Activated CD4-positive, alpha-beta T cell treated with anti-CD3 and anti-CD28 coated beads for 36 hours (primary cell): ENCODE results near the gene NR2E1. TPM values are rescaled to one million over a fixed set of nuclear protein-coding genes. Genes with fewer than 3 reads are reported as not detected.

Experiments
- ATAC-seq: fragments of 200-7000 bp; cut with Tn5 transposase; one replicate; pipeline ENCODE4 v1.10.0; 2021; ENCODE audit warnings: mild to moderate bottlenecking, moderate library complexity
- CTCF ChIA-PET: fragments of 350-600 bp; sonication (Branson Sonifier 250); formaldehyde crosslinking; loops from one replicate; lab custom pipeline; 2021; ENCODE audit warnings: antibody characterized with exemption; lab: Charles Lee
- POLR2A ChIA-PET: fragments of 350-600 bp; sonication (Branson Sonifier 250); formaldehyde crosslinking; loops from one replicate; lab custom pipeline; 2021; ENCODE audit warnings: antibody characterized with exemption, inconsistent platforms; lab: Charles Lee
- DNase-seq: peaks from one replicate; pipeline ENCODE4 v3.0.0-alpha.2; 2020
- H3K27ac Mint-ChIP-seq: one replicate; pipeline ENCODE4 v1.8.0; 2021; ENCODE audit warnings: mixed read lengths
- H3K27me3 Mint-ChIP-seq: one replicate; pipeline ENCODE4 v1.8.0; 2021; ENCODE audit warnings: mixed read lengths
- H3K36me3 Mint-ChIP-seq: one replicate; pipeline ENCODE4 v1.8.0; 2021; ENCODE audit warnings: low read depth, mixed read lengths
- H3K4me1 Mint-ChIP-seq: one replicate; pipeline ENCODE4 v1.8.0; 2021; ENCODE audit warnings: mixed read lengths
- H3K4me3 Mint-ChIP-seq: one replicate; pipeline ENCODE4 v1.8.0; 2021; ENCODE audit warnings: mild to moderate bottlenecking, moderate library complexity, mixed read lengths
- H3K9me3 Mint-ChIP-seq: one replicate; pipeline ENCODE4 v1.8.0; 2021; ENCODE audit warnings: low read depth, mixed read lengths
- intact Hi-C, 2 experiments: fragments of 100-400 bp; cut with DNase I in 1 of 2; cut with micrococcal nuclease in 1 of 2; formaldehyde crosslinking; loops; one replicate each; pipeline versions ENCODE4 v1.14.2 to v1.15.1; 2022 to 2024; cut with DNase I, micrococcal nuclease
- total RNA-seq, 2 experiments: library from RNA; stranded (reverse); gene quantifications; one replicate each; pipeline ENCODE4 v1.2.3, GENCODE V29; 2021

NR2E1 gene
- total RNA-seq, 2 experiments from 2014 or later, result not detected

DNA sequence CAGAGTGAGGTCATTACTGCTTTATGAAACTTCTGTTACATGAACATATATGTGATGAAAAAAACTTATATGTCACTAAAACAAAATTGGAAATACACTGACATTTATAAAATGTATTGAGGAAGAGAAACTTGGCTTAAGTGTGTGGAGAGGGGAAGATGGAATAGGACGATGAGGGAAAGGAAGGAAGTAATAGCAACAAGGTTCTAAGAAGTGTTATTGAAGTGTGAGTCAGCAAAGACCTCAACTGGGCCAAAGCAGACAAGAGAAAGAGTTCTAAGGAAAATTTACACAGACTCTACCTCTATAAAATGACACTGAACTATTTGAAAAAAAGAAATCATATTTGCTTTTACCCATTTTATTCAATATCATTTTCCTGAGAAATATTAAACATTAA, 56.7 kb downstream of the NR2E1 start:
- Mint-ChIP-seq H3K27ac (no peak overlapping the region), H3K4me1 (peaks cover 14% of the 10 kb centered on the region), H3K27me3 (no peaks in the 10 kb centered on the region), H3K9me3 (no peaks in the 10 kb centered on the region), H3K36me3 (peaks cover 30% of the 10 kb centered on the region), H3K4me3 (no peak overlapping the region)
- ATAC-seq (peak; percentile 33), DNase-seq (no peak)
- POLR2A ChIA-PET, result no interaction called here
- intact Hi-C loops, result no loop called here
- CTCF ChIA-PET, result no interaction called here

GRCh38 chr6:108227290-108227689, 61.5 kb downstream of the NR2E1 start:
- Mint-ChIP-seq H3K4me3 (no peak overlapping the region), H3K27ac (no peak overlapping the region), H3K4me1 (peaks cover 16% of the 10 kb centered on the region), H3K9me3 (no peaks in the 10 kb centered on the region), H3K36me3 (peaks cover 9% of the 10 kb centered on the region), H3K27me3 (no peaks in the 10 kb centered on the region)
- ATAC-seq, result no peak
- no peak for DNase-seq
- intact Hi-C loops, result no loop called here
- POLR2A ChIA-PET, result no interaction called here
- CTCF ChIA-PET, result interaction anchor here (0.8 to 1.5 kb wide), 2 partner anchors 315 to 666 kb away, joined by 3 to 4 read pairs; no protein-coding TSS in a partner anchor

- H3K27ac Mint-ChIP-seq, result no peak overlapping the region
- POLR2A ChIA-PET, result no interaction called here
- no peak overlapping the region for H3K4me3 Mint-ChIP-seq
- peaks cover 5% of the 10 kb centered on the region for H3K36me3 Mint-ChIP-seq
- DNase-seq (no peak), ATAC-seq (no peak)
- intact Hi-C loops, result no loop called here
- CTCF ChIA-PET, result no interaction called here
- no peaks in the 10 kb centered on the region for H3K9me3 Mint-ChIP-seq
- H3K4me1 Mint-ChIP-seq, result peaks cover 9% of the 10 kb centered on the region
- no peaks in the 10 kb centered on the region for H3K27me3 Mint-ChIP-seq
Measured at GRCh38 chr6:108228416-108228815, 62.6 kb downstream of the NR2E1 start.

DNA sequence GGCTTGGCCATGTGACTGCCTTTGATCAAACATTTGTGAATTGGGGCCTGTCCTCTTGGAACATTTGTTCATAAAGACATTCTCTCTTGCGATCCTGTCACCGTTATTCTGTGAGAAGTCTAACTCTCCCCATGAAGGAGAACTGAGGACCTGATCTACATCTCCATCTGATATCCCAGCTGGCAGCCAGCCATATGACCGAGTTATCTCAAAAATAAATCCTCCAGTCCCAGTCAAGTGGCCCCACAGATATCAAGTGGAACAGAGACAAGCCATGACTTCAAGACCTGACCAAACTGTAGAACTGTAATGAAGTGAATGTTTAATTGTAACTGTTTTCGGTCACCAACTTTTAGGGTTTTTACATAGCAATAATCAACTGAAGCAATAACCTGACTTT, 69.3 kb downstream of the NR2E1 start:
- peaks cover 36% of the 10 kb centered on the region for H3K36me3 Mint-ChIP-seq

DNA sequence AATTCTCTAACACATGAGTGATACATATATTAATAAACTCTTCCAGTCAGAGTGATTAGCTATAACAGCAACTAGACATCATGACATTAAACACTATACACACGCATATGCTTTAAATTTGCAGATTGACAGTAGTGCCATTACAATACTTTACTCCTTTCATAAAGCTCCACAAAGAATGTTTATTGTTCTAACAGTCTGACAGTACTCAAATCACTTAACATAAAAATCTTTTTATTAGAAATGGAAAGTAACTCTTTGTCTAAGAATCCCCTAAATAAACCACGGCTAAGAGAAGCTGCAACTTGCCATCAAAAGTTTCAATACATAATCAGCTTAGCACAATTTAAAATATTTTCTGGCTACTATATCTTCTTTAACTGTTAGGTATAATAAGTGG, 71.0 kb downstream of the NR2E1 start:
- Mint-ChIP-seq H3K36me3 (peaks cover 45% of the 10 kb centered on the region), H3K4me3 (no peak overlapping the region), H3K9me3 (peaks cover under 1% of the 10 kb centered on the region), H3K27ac (no peak overlapping the region), H3K4me1 (peaks cover 11% of the 10 kb centered on the region), H3K27me3 (no peaks in the 10 kb centered on the region)
- DNase-seq, result no peak
- ChIA-PET CTCF (interaction anchor here (0.9 kb wide), 1 partner anchor 24 kb away, joined by 4 read pairs; the partner anchor contains the start of gene SNX3), POLR2A (no interaction called here)
- no peak for ATAC-seq
- intact Hi-C loops, result no loop called here

More for the DNA sequence above, 69.3 kb downstream of the NR2E1 start:
- no peaks in the 10 kb centered on the region for H3K27me3 Mint-ChIP-seq
- ATAC-seq (no peak), DNase-seq (no peak)
- H3K9me3 Mint-ChIP-seq, result no peaks in the 10 kb centered on the region
- H3K4me3 Mint-ChIP-seq, result no peak overlapping the region
- intact Hi-C loops, result no loop called here
- POLR2A ChIA-PET, result interaction anchor here (0.6 kb wide), 1 partner anchor 12 kb away, joined by 4 read pairs; no protein-coding TSS in a partner anchor
- H3K4me1 Mint-ChIP-seq, result peaks cover 5% of the 10 kb centered on the region
- no peak overlapping the region for H3K27ac Mint-ChIP-seq
- CTCF ChIA-PET, result interaction anchor here (0.6 kb wide), 1 partner anchor 265 kb away, joined by 3 read pairs; no protein-coding TSS in a partner anchor

- no peak for ATAC-seq
- peaks cover 16% of the 10 kb centered on the region for H3K4me1 Mint-ChIP-seq
- H3K27ac Mint-ChIP-seq, result no peak overlapping the region
- ChIA-PET POLR2A (no interaction called here), CTCF (interaction anchor here (0.6 to 1.4 kb wide), 2 partner anchors 10 to 16 kb away, joined by 3 to 4 read pairs; no protein-coding TSS in a partner anchor)
- H3K4me3 Mint-ChIP-seq, result no peak overlapping the region
- peaks cover 11% of the 10 kb centered on the region for H3K9me3 Mint-ChIP-seq
- DNase-seq, result no peak
- peaks cover 55% of the 10 kb centered on the region for H3K36me3 Mint-ChIP-seq
- no peaks in the 10 kb centered on the region for H3K27me3 Mint-ChIP-seq
- intact Hi-C loops, result no loop called here
Measured at GRCh38 chr6:108238322-108238721, 72.5 kb downstream of the NR2E1 start.

Other genes with a start within 250 kb of the NR2E1 start
- gene SEC63, start 207.8 kb upstream of the NR2E1 start, total RNA-seq, result 100 to 1,000 TPM in 1 of 2 experiments, 10 to 100 TPM in 1; 98.7 to 100 TPM
- gene OSTM1, start 91.3 kb upstream of the NR2E1 start, total RNA-seq, result 1 to 10 TPM; 5.5 to 7.3 TPM
- gene SNX3, start 95.0 kb downstream of the NR2E1 start, total RNA-seq, result 100 to 1,000 TPM in 1 of 2 experiments, 10 to 100 TPM in 1; 77.1 to 112 TPM
- gene AFG1L, start 129.0 kb downstream of the NR2E1 start, total RNA-seq, result 1 to 10 TPM; 6.6 TPM